Measurements from ENCODE around the gene TOB1.

GRCh38 chr17:50911890-50912289 is 45.7 kb upstream of the TOB1 start:
- no peak for TF ChIP-seq CTCF (conservative IDR thresholded peaks at IDR 0.05; ENCODE audit: low read length)
- no peak for TF ChIP-seq EZH2phosphoT487 (IDR thresholded peaks at IDR 0.05; ENCODE audit: borderline replicate concordance, low read depth, low read length)
